NCI-H524 treated with DMSO at 0.1 percent for 48 hours (cell line): ENCODE results near the gene FAM53B.

Source experiments
- DNase-seq: peaks from one replicate; lab custom pipeline; 2025; lab: John Stamatoyannopoulos, UW

FAM53B gene

GRCh38 chr10:124677749-124678556 lies 66.2 kb downstream of the FAM53B start:
- DNase-seq = no peak

DNA sequence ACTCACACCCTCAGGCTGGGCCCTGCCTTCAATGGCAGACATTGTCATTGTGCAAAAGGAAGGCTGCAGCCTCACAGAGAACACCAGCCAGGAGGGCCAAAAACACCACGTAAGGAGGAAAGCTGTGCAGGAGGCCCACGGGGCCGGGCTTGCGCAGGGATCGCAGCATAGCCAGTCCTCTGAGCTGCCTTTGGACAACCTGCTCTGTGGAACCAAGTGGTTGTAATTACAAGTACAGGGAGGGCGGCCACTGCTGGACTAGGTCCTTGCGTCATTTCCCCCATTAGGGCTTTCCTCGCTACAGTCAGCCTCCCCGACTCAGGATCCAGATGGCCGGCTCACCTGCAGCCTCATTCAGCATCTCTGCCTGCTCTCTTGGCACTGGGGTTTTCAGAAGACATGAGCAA lies 66.9 kb downstream of the FAM53B start:
- no peak for DNase-seq

- DNase-seq = no peak
These were observed 67.6 kb downstream of the FAM53B start for GRCh38 chr10:124676416-124677062.

DNA sequence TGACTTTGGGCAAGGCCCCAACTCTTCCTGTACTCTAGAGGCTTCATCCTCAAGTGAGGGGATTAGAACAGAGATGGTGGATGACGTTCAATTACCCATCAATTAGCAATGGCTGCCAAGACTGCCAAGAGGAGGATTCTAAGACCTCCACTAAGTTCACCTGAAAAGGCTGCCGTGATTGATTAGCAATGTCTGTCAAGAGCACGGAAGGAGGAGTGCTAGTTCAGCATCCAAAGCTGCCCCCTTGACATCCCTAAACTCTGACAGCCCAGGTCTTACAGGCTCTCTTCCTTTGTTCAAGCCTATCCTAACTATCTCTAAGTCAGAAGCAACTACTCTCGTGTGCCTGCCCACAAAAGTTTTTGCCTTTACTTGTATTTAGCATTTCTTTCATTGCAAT lies 68.4 kb downstream of the FAM53B start:
- DNase-seq = no peak

GRCh38 chr10:124675261-124675660 lies 68.9 kb downstream of the FAM53B start:
- no peak for DNase-seq

DNA sequence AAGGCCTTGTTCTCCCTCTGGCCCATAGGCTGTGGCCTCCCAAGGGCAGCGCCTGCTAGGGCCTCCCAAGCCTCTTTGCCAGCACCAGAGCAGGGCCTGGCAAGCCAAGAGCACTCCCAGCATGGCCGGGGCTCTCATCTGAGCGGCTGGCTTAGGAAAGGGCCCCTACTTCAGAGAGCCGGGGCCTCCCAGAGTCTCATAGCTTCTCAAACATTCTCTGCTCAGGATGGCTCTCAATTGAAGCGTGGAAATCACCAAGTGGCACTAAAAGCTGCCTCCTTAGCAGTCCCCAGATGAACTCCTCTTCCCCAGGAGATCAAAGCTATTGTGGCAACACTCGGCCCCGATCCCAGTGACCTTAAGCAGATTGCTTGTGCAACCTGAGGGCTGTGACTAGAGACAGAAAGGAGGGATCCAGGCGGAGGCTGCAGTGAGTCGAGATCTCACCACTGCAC lies 69.4 kb downstream of the FAM53B start:
- DNase-seq = no peak

- no peak for DNase-seq
These were observed 72.0 kb downstream of the FAM53B start for GRCh38 chr10:124672181-124672638.

DNA sequence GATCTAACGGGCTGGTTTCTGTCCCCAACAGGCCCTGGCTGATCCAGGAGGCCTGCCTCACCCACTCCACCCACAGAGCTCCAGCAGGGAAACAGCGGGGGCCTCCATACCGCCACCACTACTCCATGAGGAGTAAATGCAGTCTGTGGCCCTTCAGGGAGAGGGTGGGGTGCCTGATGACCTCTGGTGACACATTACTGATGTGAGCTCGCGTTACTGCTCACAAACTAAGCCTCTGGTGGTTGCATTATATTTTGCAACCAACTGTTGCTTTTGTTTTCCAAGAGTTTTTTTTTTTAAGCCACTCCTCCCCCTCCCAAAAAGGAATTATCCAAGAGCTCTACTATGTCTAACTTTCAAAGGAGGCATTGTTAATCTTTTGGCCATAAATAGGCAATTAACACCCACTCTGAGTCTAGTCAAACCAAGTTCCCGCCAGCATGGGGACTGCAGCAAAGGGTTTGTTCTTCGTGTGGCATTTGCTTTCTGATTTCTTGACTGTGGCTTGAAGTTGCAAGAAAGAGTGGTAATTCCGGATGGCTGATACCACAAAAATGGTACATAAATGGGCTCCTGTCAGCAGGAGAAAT lies 72.6 kb downstream of the FAM53B start:
- DNase-seq = no peak

DNA sequence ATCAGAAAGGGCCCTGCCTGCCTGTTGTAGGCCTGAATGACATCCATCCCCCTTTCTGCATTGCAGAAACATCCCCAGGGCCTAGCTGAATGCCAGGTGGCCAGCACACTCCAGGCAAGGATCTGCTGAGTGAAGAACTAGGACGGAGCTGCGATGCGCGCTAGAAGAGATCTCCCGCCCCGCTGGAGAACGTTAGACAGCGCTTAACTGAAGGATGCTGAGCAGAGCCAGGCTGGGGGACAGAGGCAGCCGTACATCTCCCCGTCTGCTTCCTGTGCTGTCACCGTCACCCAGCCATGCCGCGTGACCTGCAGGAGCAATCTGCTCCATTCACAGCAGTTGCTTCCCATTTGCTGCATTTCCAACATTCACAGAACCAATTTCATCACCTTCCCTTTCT lies 73.3 kb downstream of the FAM53B start:
- no peak for DNase-seq

- DNase-seq = no peak
These were observed 74.1 kb downstream of the FAM53B start for GRCh38 chr10:124669824-124670654.

DNA sequence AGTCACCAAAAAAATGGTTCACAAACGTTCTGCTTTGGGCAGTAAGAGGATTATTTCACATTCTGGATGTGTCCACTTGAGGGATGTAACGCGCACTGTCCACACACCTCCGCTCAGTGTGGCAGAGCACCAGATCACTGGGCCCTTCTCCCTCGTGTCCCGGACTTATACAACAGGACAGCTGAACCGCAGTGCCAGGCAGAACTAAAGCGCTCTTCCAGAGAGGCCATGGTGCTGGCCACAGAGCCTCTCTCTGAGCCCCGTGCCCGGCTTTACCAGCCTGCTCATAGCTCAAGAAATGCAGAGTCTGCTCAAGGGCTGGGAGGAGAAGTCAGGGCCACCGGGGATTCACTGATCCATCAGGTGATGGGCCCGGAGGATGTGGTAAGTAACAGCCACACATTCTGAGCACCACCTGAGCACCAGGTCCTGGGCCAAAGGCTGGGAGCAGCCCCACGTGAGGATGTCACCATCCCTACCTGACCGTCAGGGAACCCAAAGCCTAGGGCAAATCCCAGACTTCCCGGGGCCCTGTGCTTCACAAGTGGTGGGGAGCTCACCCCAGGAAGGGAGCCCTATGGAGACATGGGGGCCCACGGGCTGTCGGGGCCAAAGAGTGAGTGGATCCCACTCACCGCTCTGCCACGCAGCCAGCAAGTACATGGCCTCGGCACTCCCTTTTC lies 74.9 kb downstream of the FAM53B start:
- DNase-seq = no peak

DNA sequence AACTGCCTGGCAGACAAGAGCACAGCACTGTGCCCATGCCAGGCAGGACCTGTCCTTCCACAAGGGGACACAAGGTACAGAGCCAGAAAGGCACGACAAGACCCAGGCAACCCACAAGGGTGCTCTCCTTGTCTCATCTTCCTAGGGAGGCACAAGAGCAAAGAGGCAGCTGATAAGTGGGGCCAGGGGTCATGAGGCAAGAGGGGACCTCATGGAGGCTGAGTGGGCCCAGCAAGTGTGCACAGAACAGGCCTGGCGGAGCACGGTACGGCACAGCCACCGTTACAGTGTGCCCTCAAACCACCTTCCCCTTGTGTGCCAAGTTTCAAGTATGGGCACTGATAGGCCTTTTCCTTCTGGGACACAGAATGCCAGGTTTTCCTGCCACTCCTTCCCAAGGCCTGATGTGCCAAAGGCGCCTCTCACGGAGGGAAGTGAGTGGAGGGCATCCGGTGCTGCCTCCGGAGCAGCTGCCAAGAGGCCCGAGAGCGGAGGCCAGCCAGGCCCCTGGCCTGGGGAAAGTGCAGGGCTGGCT lies 75.6 kb downstream of the FAM53B start:
- DNase-seq = no peak

GRCh38 chr10:124667425-124668345 lies 76.5 kb downstream of the FAM53B start:
- DNase-seq = no peak

- DNase-seq = no peak
These were observed 77.7 kb downstream of the FAM53B start for GRCh38 chr10:124666494-124666893.

- DNase-seq = no peak
These were observed 78.2 kb downstream of the FAM53B start for GRCh38 chr10:124665980-124666379.

- DNase-seq = no peak
These were observed 78.6 kb downstream of the FAM53B start for GRCh38 chr10:124665558-124665957.

GRCh38 chr10:124665091-124665490 lies 79.1 kb downstream of the FAM53B start:
- no peak for DNase-seq

DNA sequence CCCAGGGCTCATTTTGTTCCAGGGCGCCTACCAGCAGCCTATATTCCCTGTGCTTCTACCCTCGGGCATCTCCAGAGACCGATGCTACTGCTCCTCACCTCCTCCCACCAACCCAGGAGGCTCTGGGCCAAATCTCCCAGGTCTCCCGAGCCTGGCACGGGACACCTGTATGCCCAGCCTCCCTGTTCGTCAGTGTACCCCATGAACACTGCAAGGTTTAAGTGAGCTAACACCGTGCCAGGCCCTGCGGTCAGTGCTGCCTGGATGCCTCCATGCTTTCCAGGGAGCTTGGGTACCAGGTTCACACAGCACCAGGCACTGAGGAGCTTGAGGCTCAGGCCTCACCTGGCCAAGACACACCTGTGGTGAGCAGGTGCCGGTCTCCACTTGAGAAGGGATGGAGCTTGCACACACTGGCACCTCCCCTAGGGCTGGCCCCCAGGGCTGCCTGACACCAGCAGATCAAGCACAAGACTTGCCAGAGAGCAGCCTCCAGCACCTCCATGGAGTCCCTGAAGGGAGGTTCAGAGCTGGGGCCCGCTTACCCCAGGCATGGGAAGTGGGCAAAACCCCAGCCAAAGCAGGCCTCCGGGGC lies 80.3 kb downstream of the FAM53B start:
- DNase-seq = no peak

DNA sequence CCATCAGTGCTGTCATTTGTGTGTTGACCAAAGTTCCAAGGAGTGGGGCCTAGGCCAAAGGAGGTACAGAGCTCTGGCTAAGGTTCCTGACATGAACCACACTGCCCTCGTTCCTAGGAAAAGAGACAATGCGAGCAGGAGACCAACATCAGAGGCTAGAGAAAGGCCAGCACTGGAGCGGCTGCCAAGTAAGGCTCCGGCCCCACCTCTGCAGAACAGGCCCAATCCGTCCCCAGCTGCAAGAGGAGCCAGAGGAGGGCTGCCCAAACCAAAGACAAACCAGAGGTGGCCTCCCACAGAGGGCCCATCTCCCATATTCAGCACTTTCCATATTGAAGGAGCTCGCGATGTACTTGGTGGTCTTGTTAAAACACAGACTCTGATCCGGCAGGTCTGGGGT lies 81.0 kb downstream of the FAM53B start:
- no peak for DNase-seq

GRCh38 chr10:124661660-124662180 lies 82.5 kb downstream of the FAM53B start:
- DNase-seq = no peak
